Measurements from ENCODE around the gene ANP32A. TPM values are rescaled to one million over a fixed set of nuclear protein-coding genes. Genes with fewer than 3 reads are reported as not detected.

Gene ANP32A
- total RNA-seq, 1 donor from 2014 or later: 129 TPM

- intact Hi-C loops (cut with DNase I): no loop called here
- no peaks in the 10 kb centered on the region for H3K27me3 ChIP-seq (ENCODE audit: low read depth)
- peak overlapping the region; percentile 96 for H3K4me3 ChIP-seq
- H3K27ac ChIP-seq: peak overlapping the region; percentile 99
- DNase-seq: peak; percentile 82
- TF ChIP-seq CTCF (IDR thresholded peaks at IDR 0.05): no peak
- ATAC-seq: peak; percentile 7 to 17
- H3K4me1 ChIP-seq: peaks cover 43% of the 10 kb centered on the region
- H3K36me3 ChIP-seq: no peaks in the 10 kb centered on the region
- H3K9me3 ChIP-seq: no peaks in the 10 kb centered on the region
Measured at GRCh38 chr15:68818769-68819494, 1.8 kb downstream of the ANP32A start.

GRCh38 chr15:68818066-68818768 lies 2.5 kb downstream of the ANP32A start:
- H3K4me1 ChIP-seq: peaks cover 48% of the 10 kb centered on the region
- H3K4me3 ChIP-seq: peak overlapping the region; percentile 96
- H3K27me3 ChIP-seq (ENCODE audit: low read depth): no peaks in the 10 kb centered on the region
- H3K36me3 ChIP-seq: no peaks in the 10 kb centered on the region
- H3K9me3 ChIP-seq: no peaks in the 10 kb centered on the region
- DNase-seq: peak; percentile 80
- ATAC-seq: peak; percentile 66 to 69
- H3K27ac ChIP-seq: peak overlapping the region; percentile 99
- intact Hi-C loops (cut with DNase I): no loop called here
- TF ChIP-seq CTCF (IDR thresholded peaks at IDR 0.05): peak; percentile 24

GRCh38 chr15:68817304-68818065 lies 3.2 kb downstream of the ANP32A start:
- Histone ChIP-seq H3K4me1 (peaks cover 52% of the 10 kb centered on the region), H3K36me3 (no peaks in the 10 kb centered on the region), H3K27ac (peak overlapping the region; percentile 99), H3K27me3 (ENCODE audit: low read depth) (no peaks in the 10 kb centered on the region), H3K4me3 (peak overlapping the region; percentile 96), H3K9me3 (no peaks in the 10 kb centered on the region)
- DNase-seq: peak; percentile 85
- peak; percentile 73 for ATAC-seq
- intact Hi-C loops (cut with DNase I): no loop called here
- no peak for TF ChIP-seq CTCF (IDR thresholded peaks at IDR 0.05)

GRCh38 chr15:68816795-68817303 lies 3.8 kb downstream of the ANP32A start:
- Histone ChIP-seq H3K9me3 (no peaks in the 10 kb centered on the region), H3K36me3 (no peaks in the 10 kb centered on the region), H3K4me3 (peak overlapping the region; percentile 96), H3K4me1 (peaks cover 52% of the 10 kb centered on the region), H3K27ac (peak overlapping the region; percentile 99), H3K27me3 (ENCODE audit: low read depth) (no peaks in the 10 kb centered on the region)
- intact Hi-C loops (cut with DNase I): no loop called here
- DNase-seq (no peak), ATAC-seq (no peak)
- no peak for TF ChIP-seq CTCF (IDR thresholded peaks at IDR 0.05)

GRCh38 chr15:68816158-68816557 lies 4.5 kb downstream of the ANP32A start:
- H3K36me3 ChIP-seq: no peaks in the 10 kb centered on the region
- peaks cover 54% of the 10 kb centered on the region for H3K4me1 ChIP-seq
- H3K9me3 ChIP-seq: no peaks in the 10 kb centered on the region
- ATAC-seq: no peak
- H3K27me3 ChIP-seq (ENCODE audit: low read depth): no peaks in the 10 kb centered on the region
- peak overlapping the region; percentile 96 for H3K4me3 ChIP-seq
- no peak for TF ChIP-seq CTCF (IDR thresholded peaks at IDR 0.05)
- DNase-seq: no peak
- intact Hi-C loops (cut with DNase I): no loop called here
- H3K27ac ChIP-seq: peak overlapping the region; percentile 99
